Endothelial cell (in vitro differentiated cells): Measurements from ENCODE around the gene IFRD1. TPM values are rescaled to one million over a fixed set of nuclear protein-coding genes. Genes with fewer than 3 reads are reported as not detected.

Experiments
- DNase-seq: peaks from one replicate; pipeline ENCODE4 v3.0.0; 2021; ENCODE audit warnings: low spot score
- H3K27ac Mint-ChIP-seq: one replicate; pipeline ENCODE4 v1.8.0; 2021; ENCODE audit warnings: mixed read lengths, inconsistent platforms; ENCODE audit not compliant: unreplicated experiment
- H3K27me3 Mint-ChIP-seq: one replicate; pipeline ENCODE4 v1.8.0; 2021; ENCODE audit warnings: mild to moderate bottlenecking, moderate library complexity, mixed read lengths, inconsistent platforms; ENCODE audit not compliant: unreplicated experiment
- H3K36me3 Mint-ChIP-seq: one replicate; pipeline ENCODE4 v1.8.0; 2021; ENCODE audit warnings: mild to moderate bottlenecking, low read depth, mixed read lengths, inconsistent platforms; ENCODE audit not compliant: unreplicated experiment
- H3K4me1 Mint-ChIP-seq: one replicate; pipeline ENCODE4 v1.8.0; 2021; ENCODE audit warnings: mild to moderate bottlenecking, mixed read lengths, inconsistent platforms; ENCODE audit not compliant: unreplicated experiment
- H3K4me3 Mint-ChIP-seq: one replicate; pipeline ENCODE4 v1.8.0; 2021; ENCODE audit warnings: mild to moderate bottlenecking, mixed read lengths, inconsistent platforms; ENCODE audit not compliant: unreplicated experiment
- H3K9me3 Mint-ChIP-seq: one replicate; pipeline ENCODE4 v1.8.0; 2021; ENCODE audit warnings: mixed read lengths, inconsistent platforms; ENCODE audit not compliant: unreplicated experiment
- CTCF ChIP-seq: fragments of 200-600 bp; sonication (generic); IDR thresholded peaks from one replicate; pipeline ENCODE4 v1.5.0; 2021; ENCODE audit warnings: antibody characterized with exemption; ENCODE audit not compliant: unreplicated experiment
- total RNA-seq: library from RNA; stranded (reverse); fragmentation: NEBNext Ultra II Directional; extraction: Animal tissue kit (Norgen Biotek cat#: 25700); gene quantifications from one replicate; pipeline ENCODE4 v1.2.1, GENCODE V29; 2021; ENCODE audit not compliant: unreplicated experiment

The IFRD1 gene
- total RNA-seq, 1 donor from 2014 or later: 55.4 TPM

DNA sequence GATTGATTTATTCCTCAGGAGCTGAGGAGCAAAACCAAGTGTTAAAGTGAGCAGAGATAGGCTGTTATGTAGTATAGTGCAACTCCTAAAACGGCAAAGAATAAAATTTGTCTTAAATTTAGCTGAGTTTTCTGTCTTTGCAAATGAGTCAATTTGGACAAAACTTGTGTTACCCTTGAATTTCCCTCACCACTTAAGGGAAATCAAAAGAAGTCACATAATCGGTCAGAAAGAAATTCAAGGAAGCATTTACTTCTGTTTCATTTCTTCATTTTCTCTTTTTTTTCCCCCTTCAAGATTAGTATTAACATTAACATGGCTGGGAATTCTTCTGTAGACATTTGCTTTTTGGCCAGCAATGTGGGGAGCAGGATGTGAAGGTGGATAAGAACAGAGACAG is 44.4 kb downstream of the IFRD1 start:
- Mint-ChIP-seq H3K4me1 (peaks cover 6% of the 10 kb centered on the region), H3K27me3 (peaks cover 4% of the 10 kb centered on the region), H3K27ac (no peak overlapping the region), H3K9me3 (no peaks in the 10 kb centered on the region), H3K36me3 (no peaks in the 10 kb centered on the region), H3K4me3 (no peak overlapping the region)
- no peak for TF ChIP-seq CTCF
- DNase-seq: no peak

- no peak for DNase-seq
- Mint-ChIP-seq H3K4me1 (peaks cover 6% of the 10 kb centered on the region), H3K4me3 (no peak overlapping the region), H3K27me3 (peaks cover 4% of the 10 kb centered on the region), H3K27ac (no peak overlapping the region), H3K36me3 (no peaks in the 10 kb centered on the region), H3K9me3 (no peaks in the 10 kb centered on the region)
- no peak for TF ChIP-seq CTCF
These were observed 45.0 kb downstream of the IFRD1 start for GRCh38 chr7:112495156-112495788.

DNA sequence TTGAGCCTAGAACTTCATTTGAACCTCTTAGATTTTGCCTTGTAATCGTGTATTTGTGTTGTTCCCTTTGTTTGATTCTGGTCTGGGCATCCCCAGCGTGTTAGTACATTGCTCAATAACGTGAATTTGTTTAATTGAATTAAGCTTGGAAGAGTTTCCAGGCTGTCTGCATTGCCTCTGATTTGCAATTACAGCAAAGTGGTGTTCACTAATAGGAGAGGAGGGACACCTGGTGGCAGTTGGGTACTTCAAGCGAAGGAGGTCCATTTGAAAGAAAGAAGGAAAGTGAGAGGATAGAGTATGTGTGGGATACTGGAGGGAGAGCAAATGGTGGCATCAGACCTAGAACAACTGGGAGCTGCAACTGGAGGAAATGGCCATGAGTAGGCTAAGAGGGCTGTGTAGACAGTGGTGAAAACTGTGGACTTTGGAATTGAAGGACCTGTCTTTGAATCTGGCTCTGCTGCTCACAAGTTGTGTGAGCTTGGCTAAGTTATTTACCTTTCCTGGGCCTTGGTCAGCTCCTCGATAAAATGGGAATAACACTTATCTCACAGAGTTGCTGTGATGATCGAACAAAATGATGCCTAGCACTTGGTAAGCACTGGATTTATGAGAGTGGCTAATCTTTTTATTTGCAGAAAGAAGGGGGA is 45.7 kb downstream of the IFRD1 start:
- TF ChIP-seq CTCF: peak; percentile 21
- no peaks in the 10 kb centered on the region for H3K9me3 Mint-ChIP-seq
- peaks cover 6% of the 10 kb centered on the region for H3K4me1 Mint-ChIP-seq
- no peak overlapping the region for H3K27ac Mint-ChIP-seq
- peak; percentile 18 for DNase-seq
- H3K27me3 Mint-ChIP-seq: peaks cover 4% of the 10 kb centered on the region
- H3K36me3 Mint-ChIP-seq: no peaks in the 10 kb centered on the region
- no peak overlapping the region for H3K4me3 Mint-ChIP-seq

DNA sequence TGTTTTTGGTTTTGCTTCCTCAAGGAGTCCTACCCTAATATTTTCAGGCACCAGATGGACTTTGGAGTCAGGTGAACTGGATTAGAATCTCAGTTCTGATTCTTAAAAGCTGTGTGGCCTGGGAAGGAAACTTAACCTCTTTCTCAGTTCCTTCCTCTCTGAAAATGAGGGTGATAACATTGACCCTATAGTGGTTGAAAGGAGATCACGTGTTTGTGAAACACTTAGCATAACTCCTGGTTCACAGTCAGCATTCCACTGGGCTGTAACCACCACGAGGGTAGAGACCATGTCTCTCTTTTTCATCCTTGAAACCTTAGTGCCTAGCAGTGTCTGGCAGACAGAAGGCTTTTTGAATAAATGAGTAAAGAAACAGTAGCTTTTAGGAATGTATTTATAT is 47.2 kb downstream of the IFRD1 start:
- Mint-ChIP-seq H3K4me1 (peaks cover 6% of the 10 kb centered on the region), H3K27me3 (peaks cover 4% of the 10 kb centered on the region), H3K4me3 (no peak overlapping the region), H3K36me3 (no peaks in the 10 kb centered on the region), H3K9me3 (no peaks in the 10 kb centered on the region), H3K27ac (no peak overlapping the region)
- no peak for DNase-seq
- TF ChIP-seq CTCF: no peak

DNA sequence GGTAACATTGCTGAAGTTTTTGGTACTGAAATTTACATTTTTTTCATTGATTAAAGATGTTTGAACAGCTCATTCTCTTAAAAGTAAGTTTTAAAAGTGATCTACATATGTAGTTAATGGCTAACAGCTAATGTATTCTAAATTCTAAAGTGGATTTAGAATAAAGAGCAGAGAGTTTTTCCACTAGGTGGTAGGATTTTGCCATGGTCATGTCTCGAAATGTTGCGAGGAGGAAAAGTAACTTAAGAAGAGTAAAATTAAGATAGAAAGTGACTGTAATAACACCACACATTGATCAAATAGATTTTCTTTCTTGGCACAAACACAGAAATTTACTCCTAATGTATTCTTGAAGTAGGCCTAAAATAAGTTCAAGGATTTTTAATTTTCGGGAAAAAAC is 50.4 kb downstream of the IFRD1 start:
- peaks cover 6% of the 10 kb centered on the region for H3K4me1 Mint-ChIP-seq
- no peak for TF ChIP-seq CTCF
- no peak overlapping the region for H3K4me3 Mint-ChIP-seq

More for the DNA sequence above, 50.4 kb downstream of the IFRD1 start:
- H3K27me3 Mint-ChIP-seq: peaks cover 7% of the 10 kb centered on the region
- no peaks in the 10 kb centered on the region for H3K9me3 Mint-ChIP-seq
- H3K27ac Mint-ChIP-seq: no peak overlapping the region
- no peaks in the 10 kb centered on the region for H3K36me3 Mint-ChIP-seq
- DNase-seq: no peak
